DMS153 treated with DMSO at 0.1 percent for 48 hours (cell line): Measurements from ENCODE around the gene KLHL7.
"Not testable (repeated sequence)": the region's sequence is repeated elsewhere in the genome, so short reads cannot be mapped to it uniquely, and the experiment has no call there.

Experiments
- DNase-seq: peaks from one replicate; lab custom pipeline; 2025; ENCODE audit not compliant: unreplicated experiment; lab: John Stamatoyannopoulos, UW

Gene KLHL7

GRCh38 chr7:23212395-23212794 lies 106.8 kb downstream of the KLHL7 start:
- DNase-seq, result no peak

GRCh38 chr7:23212841-23213240 lies 107.3 kb downstream of the KLHL7 start:
- DNase-seq, result no peak

- no peak for DNase-seq
Observed at GRCh38 chr7:23213755-23214154, 108.2 kb downstream of the KLHL7 start.

DNA sequence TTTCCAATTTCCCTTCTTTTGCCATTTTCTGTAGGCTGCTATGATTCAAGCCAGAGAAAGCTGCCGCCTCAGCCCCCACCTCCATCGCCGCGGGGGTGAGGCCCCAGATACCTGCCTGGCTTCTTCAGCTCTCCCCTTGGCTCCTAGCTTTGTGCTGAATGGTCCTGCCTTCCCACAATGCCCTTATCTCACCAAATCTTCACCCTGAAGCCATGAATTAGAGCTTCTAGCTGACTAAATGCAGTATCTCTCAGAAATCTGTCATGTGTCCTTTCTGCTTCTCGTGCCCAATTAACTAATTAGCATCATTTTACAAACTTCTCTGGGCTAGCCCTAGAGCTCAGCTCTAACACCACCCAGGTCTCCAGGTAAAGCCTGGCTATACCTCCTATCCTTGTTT lies 108.8 kb downstream of the KLHL7 start:
- DNase-seq, result no peak

DNA sequence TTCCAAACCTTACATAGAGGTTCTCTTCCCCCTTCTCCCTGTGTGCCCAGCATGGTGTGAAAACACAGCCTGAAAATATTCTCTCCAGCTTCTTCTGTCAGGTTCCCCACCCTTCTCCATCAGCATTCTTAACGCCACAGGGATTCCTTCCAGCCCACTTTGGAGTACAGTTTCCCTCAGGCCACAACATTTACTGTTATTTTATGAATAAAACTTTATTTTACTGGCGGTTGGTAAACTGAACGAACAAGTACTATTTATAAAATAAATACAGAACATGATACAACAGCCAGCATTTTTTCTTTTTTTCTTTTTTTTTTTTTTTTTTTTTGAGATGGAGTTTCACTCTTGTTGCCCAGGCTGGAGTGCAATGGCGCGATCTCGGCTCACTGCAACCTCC lies 109.4 kb downstream of the KLHL7 start:
- DNase-seq, result no peak

DNA sequence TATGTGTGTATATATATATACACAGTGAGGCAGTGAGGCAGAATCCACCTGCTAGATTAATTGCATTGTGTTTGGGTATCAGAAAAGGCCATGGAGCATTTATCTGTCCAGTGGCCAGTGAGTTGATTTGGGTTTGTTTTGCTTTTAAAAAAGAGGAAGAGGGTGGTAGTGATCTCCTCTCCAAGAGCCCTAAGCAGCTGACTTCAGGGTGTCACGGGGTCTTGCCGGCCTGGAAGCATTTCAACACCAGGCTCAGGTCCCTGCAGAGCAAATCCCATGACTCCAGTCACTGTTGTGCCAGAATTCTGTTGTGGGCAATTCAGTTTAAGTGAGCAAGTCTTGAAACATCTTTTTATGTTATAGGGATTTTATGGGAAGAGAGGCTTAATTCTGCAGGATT lies 110.4 kb downstream of the KLHL7 start:
- no peak for DNase-seq

- no peak for DNase-seq
Observed at GRCh38 chr7:23218196-23218595, 112.6 kb downstream of the KLHL7 start.

DNA sequence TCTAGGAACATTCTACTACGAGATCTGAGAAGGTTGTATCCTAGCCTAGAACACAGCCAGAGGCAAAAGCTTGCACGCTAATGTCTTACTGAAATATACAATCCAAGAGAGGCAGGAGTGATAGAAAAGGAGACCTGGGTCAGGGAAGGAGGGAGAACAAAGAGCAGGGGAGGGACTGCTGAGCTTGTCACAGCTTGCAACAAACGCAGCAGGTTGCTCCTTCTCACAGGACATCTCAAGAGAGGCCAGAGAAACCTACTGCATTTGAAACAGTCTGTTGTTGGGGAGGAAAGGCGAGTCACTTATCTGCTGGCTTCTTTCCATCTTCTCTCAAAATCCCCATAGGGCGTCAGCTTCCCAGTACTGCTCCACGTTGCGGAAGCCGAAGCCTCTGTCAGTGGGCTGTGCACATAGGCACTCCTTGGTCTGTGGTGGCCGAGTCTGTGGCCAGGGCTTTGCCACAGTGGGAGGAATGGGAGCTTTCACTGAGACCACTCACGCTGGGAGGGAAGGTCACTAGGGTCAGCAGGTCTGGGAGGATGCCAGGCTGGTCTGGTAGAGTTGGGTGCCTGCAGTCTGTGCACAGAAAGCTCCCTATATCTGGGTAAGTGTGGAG lies 115.2 kb downstream of the KLHL7 start:
- DNase-seq, result no peak

- DNase-seq, result no peak
Observed at GRCh38 chr7:23222439-23223030, 117.0 kb downstream of the KLHL7 start.

DNA sequence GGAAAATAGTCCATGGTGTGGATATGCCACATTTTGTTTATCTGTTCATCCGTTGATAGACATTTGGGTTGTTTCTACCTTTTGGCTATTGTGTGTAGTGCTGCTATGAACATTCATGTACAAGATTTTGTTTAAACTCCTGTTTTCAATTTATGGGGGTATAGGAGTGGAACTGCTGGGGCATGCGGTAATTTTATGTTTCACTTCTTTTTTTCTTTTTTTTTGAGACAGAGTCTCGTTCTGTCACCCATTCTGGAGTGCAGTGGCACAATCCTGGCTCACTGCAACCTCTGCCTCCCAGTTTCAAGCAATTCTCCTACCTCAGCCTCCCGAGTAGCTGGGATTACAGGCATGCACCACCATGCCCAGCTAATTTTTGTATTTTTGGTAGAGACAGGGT lies 118.8 kb downstream of the KLHL7 start:
- not testable (repeated sequence) for DNase-seq

DNA sequence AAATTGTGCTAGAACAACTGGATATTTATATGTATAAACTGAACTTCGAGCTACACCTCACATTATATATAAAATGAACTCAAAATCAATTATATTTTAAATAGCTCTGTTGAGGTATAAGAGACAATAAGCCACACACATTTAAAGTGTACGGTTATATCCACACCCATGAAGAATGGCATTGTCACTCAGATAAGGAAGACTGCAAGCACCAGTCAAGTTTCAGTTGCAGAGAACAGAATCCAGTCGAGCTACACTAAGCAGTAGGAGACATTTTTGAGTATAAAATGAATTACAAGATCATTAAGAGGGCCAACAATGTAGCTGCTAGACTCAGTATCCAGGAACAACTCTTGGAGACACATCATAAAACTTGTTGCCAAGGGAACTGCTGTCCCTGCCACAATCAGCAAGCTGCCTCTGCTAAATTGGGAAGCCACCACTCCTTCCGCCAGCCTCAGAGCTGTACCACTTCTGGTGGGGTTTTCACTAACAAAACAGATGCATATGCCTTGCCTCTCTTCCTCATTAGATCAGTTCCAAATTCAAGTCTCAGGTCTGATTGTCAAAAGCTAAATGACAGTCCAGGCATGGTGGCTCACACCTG lies 121.4 kb downstream of the KLHL7 start:
- no peak for DNase-seq
